ENCODE measurements around the gene AKAP7.
"Not testable (repeated sequence)": the region's sequence is repeated elsewhere in the genome, so short reads cannot be mapped to it uniquely, and the experiment has no call there.

Gene AKAP7

DNA sequence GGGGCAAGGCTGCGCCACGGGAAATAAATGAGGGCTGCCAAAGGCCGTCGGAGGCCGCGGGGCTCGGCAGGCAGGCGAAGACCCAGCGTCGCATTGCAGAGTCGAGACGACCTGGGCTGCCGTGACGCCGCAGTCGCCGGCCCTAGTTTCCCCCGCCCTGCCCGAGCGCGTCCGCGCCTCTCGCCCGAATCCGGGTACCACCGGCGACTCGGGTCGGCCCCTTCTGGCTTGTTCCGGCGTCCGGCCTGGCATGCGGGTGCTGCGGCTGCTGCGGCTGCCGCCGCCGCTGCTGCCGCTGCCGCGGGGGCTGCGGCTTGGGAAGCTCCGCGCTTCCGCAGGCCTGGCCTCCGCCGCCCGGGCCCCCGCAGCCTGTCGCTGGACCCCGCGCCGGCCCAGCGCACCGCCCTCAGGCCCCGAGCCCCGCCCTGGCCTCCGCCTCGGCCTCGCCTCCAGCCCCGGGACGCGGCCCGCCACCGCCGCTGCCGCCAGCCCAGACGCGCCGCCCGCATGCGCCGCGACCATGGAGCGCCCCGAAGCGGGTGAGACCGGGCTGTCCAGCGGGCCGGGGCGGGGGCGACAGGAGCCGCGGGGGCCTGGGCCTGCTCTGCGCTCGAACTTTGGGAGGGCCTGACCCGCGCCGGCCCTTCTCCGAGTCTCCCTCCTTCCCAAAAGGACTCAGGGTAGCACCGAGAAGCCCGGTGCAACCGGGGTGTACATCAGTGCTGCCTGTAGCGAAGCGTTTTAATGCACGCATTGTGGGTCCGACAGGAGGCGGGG is at the start of gene AKAP7:
AKAP7 (plus strand) TSS at position 224 of the 777 bp plus-strand sequence; CDS start at position 521, 297 bp downstream.
- DNase-seq: peak; percentile 6

DNA sequence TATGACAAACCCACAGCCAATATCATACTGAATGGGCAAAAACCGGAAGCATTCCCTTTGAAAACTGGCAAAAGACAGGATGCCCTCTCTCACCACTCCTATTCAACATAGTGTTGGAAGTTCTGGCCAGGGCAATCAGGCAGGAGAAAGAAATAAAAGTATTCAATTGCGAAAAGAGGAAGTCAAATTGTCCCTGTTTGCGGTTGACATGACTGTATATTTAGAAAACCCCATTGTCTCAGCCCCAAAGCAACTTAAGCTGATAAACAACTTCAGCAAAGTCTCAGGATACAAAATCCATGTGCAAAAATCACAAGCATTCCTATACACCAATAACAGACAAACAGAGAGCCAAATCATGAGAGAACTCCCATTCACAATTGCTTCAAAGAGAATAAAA is 44.9 kb upstream of the AKAP7 start:
- not testable (repeated sequence) for DNase-seq

DNA sequence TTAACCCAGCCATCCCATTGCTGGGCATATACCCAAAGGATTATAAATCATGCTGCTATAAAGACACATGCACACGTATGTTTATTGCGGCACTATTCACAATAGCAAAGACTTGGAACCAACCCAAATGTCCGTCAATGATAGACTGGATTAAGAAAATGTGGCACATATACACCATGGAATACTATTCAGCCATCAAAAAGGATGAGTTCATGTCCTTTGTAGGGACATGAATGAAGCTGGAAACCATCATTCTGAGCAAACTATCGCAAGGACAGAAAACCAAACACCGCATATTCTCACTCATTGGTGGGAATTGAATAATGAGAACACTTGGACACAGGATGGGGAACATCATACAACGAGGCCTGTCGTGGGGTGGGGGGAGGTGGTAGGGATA is 43.3 kb upstream of the AKAP7 start:
- DNase-seq: not testable (repeated sequence)

DNA sequence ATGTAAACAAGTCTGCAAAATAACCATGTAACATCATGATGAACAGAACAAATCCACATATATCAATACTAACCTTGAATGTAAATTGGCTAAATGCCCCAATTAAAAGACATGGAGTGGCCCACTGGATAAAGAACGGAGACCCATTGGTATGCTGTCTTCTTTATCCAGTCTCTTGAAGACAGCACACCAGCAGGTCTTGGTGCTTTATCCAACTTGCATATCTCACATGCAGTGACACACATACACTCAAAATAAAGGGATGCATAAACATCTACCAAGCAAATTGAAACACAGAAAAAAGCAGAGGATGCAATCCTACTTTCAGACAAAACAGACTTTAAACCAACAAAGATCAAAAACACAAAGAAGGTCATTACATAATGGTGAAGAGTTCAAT is 41.9 kb upstream of the AKAP7 start:
- DNase-seq: no peak

DNA sequence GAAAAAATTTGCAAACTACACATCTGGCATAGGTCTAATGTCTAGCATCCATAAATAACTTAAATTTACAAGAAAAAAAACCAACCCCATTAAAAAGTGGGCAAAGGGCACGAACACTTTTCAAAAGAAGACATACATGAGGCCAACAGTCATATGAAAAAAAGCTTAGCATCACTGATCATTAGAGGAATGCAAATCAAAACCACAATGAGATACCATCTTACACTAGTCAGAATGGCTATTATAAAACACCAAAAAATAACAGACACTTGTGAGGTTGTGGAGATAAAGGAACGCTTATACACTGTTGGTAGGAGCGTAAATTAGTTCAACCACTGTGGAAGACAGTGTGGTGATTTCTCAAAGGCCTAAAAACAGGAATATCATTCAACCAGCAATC is 38.5 kb upstream of the AKAP7 start:
- no peak for DNase-seq

DNA sequence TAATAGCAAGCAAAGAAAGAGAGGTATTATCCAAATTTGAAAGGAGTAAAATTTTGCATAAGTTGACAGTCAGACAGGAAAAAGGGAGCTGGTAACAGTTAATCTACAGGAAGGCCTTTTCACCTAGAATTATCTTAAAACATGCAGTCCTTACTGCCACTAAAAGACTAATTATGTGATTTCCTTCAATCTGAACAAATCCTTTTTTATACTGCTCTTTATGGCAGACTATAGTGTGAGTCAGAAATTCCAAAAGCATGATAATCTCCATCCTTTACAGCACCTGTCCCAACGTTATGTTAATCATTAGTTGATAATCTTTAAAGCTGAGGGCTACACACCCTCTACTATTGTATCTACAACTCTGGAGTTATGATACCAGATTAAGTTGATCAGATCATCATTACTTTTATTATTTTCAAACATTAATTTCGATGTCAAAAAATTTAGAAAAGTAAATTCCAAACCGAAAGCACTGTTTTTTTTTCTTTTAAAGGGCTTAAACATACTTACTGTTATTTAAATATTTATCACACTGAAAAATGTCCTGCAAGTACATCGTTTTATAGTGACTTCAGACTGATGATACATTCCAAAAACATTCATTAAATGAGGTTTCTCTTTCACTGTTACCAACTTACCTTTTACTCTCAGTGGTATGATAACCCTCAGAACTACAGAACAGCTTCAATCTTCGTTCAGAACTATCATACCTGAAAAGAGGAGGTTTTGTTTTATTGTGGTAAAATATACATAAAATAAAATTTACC is 33.2 kb upstream of the AKAP7 start:
- no peak for DNase-seq

DNA sequence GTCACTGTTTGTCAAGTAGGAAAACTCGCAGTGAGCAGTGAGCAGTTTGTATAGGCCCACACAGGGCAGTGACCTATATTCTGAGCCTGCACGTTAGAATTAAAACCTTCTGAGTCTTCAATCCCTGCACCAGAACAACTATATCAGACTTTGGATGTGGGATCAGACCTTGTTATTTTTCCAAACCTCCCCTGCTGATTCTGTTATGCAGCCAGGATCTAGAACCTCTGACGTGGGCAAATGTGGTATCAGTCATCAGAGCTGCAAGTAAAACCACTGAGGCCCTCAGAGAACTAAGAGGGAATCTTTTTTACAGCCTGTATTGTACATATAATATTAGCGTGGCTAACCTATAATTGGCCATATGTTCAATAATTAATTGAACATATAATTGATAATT is 32.0 kb upstream of the AKAP7 start:
- no peak for DNase-seq

DNA sequence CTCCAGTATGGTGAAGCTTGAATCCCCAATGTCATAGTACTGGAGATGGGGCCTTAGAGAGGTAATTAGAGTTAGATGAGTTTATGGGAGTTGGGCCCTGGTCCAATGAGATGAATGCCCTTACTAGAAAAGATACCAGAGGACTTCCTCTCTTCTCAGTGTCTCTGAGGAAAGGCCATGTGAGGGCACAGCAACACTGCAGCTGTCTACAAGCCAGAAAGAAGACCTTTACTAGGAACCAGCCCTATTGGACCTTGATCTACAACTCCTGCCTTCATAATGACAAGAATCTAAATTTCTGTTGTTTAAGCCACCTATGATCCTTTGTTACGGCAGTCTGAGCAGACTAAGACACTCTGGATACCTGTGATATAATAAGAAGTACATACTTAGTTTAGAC is 31.4 kb upstream of the AKAP7 start:
- DNase-seq: no peak

DNA sequence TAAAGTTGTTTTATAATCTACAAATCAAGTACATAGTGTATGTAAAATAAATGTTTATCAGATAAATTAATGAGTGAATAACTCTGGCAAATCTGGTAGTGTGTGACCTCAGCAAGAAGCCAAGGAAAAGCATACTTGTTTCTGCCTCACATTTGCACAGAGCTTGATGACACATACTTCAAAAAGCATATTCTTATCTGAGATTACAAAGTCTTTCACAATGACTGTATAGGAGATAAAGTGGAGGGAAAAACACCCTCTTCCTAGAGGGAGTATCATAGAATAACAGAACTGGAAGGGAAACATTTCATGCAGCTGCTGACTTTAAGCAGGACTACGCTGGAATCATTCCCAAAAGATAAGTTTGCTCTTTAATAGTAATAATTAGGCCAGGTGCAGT is 28.1 kb upstream of the AKAP7 start:
- no peak for DNase-seq

DNA sequence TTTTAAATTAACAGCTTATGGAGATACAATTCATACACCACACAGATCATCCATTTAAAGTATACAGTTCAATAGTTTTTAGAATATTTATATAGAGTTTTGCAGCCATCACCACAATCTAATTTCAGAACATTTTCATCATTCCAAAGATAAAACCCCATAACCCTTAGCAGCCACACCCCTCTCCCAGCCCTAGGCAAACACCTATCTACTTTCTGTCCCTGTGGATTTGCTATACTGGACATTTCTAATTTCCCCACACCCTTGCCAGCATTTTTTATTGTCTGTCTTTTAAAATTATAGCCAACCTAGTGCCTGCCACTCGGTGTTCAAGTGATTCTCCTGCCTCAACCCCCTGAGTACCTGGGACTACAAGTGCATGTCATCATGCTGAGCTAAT is 23.0 kb upstream of the AKAP7 start:
- no peak for DNase-seq

DNA sequence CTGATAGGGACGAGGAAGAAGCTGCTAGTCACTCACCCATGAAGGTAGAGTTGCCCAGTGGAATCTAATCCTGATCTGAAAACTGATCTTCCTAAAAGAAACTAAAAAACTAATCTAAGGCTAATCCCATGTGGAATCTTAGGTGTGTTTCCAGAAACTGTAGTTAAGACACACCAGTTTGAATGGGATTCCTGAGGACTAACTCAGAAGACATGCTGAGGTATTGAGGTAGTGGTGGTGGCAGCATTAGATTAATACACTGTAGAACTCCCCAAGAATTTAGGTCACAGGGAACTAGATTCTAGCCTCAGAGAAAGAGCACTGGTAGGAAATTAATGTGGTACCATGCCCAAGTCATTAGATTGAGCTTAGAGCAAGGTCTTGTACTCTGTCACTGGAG is 19.6 kb upstream of the AKAP7 start:
- DNase-seq: no peak

DNA sequence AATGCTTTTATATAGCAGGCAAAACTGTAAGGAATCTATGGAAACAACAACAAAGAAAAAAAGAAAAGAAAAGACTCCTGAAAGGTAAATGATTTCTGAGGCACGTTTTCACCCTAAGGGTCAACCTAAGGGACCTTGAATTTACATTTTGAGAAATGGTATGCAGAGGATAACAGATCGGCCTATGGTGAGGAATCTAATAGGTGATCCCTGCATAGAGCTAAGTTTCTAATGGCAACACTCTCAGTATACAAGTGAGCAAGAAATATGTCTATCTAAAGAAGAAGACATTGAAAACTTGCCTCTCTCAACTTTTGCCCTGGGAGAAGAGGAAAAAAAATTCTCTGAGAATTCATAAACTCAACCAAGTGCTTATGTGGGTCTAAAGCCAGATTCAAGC is 18.9 kb upstream of the AKAP7 start:
- DNase-seq: no peak

DNA sequence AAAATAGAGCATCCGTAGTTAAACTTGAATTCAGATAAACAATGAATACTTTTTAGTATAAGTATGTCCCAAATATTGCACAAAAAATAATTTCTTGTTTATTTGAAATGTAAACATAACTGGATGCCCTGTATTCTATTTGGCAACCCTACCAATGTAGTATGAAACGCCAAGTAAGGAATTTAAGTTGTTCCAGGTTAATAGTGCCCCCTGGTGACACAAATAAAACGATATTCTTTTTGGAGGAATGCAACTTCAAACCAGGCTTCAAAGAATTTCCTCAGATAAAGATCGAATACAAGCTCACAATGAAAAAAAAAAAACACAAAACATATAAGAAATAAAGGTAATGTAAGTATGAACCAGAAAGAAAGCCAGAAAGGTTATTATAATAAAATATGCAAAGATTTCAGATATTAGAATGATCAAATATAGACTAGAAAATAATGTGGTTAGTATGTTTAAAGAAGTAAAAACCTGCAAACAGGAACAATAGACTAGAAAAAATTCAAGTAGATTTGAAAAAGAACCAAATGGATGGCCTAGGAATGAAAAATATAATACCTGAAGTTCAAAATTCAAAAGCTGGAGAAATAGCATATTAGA is 18.4 kb upstream of the AKAP7 start:
- DNase-seq: no peak

DNA sequence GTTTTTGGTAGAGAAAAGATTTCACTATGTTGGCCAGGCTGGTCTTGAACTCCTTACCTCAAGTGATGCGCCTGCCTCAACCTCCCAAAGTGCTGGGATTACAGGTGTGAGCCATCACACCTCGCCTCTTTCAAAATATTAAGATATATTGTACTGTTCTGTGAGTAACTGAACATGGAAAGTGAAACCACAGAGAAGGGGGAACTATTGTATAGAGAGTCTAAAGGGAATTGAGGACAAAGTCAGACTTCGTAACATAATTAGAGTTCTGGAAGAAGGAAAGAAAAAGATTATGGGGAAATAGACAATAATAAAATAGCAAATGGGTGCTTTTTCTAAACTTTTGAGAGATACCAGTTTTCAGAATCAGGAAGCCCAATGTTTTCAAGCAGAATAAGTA is 17.4 kb upstream of the AKAP7 start:
- no peak for DNase-seq

DNA sequence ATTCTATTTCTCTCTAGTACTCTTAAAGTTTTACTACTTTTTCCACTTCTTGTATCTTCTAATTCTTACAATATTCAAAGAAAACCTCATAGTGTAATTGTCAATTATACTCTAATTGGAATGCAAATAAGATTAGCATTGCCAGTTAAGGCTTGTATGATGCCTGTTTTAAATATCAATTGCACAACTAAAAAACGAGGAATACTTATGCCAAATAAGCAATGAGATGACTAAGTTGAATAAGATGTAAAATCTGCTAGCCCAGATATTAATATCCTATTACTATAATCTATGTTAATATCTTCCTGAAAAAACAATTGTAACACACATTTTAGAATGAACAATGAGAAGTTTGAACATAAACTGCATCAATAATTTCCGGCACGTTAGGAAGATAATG is 13.3 kb upstream of the AKAP7 start:
- no peak for DNase-seq

DNA sequence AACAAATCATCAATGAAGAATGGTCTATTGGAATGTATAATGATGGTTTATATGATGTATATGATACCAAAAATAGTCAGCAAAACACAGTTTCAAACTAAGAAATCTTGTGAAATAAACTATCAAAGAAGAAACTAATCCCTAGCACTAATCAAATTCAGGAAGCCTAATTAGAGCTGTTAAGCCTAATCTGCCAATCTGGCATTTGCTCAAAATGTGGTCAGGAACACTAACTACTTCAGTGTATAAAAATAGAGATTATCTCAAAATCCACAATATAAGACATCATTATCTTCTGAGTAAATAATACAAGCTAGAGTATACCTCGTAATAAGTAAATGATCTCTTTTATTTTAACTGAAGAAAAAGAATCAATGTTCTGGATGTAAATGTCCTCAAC is 12.8 kb upstream of the AKAP7 start:
- DNase-seq: no peak

DNA sequence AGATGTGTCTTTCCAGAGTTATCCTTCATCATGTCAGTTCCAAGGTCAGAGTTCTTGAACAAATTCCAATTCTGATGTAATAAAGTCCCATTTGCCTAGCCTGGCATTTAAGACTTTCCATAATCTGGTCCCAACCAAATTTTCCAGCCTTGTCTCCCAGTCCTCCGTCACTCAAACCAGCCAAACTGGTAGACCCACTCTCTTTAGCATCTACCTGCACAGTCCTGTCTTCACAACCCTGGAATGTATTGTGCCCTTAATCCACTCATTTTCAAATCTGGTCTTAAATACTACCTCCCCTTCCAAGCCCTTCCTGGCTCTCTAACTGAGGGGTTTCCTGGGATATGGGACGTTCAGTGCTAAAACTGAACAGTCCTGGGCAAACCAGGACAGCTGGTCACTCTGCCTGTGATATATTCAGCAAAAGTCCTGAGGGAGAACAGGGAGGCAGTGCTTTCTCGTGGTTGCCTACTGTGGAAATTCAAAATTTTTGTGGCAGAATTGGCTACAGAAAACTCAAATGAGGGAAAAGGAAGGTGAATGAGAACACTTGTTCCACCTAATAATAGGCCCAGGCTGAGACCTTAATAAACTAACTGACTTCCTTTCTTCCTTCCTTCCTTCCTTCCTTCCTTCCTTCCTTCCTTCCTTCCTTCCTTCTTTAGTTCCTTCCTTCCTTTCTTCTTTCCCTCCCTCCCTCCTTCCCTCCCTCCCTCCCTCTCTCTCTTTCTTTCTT is 10.8 kb upstream of the AKAP7 start:
- DNase-seq: no peak

DNA sequence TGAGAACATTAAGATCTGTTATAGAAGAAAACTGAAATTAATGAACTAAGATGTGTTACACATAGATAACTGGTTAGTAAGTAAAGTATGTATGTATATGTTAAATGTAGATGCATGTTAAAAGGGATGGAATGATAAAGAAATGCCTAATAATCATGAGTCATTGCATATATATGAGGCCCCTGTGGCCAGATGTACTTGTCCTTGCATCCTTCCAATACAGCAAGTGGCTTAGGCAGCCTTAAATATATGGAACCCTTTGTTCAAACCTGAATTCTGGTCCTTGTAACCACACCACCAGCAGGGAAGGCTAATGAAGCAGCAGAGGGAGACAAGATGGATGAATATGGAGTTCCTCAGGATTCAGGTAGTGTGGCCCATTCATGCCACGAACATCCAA is 9.8 kb upstream of the AKAP7 start:
- no peak for DNase-seq

DNA sequence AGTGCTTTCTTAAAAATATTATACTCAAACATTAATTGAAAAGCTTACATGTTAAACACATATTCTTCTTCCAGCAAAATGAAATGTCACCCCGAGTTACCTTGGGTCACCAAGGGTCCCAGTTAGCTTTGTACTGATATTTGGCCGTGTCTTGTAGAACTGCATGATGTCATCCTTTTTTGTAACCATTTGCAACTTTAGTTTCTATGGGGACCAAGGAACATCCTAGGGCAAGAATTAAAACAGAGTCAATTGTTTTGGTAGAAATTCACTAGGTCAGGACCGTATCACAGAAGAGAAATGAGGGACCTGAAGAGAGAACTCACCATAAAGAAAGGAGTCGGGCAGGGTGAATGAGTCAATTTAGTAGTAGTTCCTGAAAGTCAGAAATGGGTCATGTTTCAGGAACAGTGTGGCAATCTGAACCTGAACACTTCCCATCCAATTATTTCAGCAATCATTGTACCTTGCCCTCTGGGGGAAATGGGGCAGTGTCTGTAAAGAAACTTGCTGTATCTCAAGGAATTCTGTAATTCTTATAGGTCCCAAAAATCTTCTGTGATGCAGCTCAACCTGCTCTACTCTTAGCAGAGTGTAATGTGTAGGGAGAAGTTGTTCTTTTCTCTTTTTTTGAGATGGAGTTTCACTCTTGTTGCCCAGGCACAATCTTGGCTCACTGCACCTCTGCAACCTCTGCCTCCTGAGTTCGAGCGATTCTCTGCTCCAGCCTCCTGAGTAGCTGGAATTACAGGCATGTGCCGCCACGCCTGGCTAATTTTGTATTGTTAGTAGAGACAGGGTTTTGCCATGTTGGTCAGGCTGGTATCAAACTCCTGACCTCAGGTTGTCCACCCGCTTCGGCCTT is 5.3 kb upstream of the AKAP7 start:
- no peak for DNase-seq

DNA sequence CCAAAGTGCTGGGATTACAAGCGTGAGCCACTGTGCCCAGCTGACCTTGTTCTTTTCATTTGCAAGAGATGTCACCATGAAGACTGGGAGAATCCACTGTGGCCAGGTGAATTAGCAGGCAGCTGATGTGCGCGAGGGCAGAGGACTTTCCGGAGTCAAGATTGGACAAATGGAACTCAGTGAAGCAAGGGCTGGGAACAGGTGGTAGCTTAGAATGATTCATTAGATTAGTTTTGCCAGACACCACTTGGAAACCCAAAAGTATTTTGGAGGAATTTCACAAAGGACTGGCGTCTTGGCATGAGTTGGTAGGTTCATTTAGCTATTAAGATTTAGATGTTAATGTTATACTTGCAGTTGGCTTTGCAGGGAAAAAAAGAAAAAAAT is 4.7 kb upstream of the AKAP7 start:
- no peak for DNase-seq

DNA sequence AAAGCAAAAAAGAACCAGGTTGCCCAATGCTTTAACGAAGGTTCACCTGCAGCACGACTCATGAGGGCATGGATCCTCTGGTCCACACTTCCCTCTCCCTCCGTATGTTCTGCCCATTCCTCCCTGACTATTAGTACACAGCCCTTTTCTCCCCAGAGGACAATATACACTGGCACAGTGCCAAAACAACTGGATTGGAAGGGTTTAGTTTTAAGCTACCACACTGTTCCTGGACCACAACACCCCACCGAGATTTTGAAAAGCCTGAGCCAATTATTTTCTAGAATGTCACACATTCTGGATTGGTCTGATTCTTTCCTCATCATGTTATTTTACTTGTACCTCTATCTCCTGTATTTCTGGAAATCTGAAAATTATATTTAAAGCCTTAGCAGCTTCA is 2.9 kb upstream of the AKAP7 start:
- no peak for DNase-seq

DNA sequence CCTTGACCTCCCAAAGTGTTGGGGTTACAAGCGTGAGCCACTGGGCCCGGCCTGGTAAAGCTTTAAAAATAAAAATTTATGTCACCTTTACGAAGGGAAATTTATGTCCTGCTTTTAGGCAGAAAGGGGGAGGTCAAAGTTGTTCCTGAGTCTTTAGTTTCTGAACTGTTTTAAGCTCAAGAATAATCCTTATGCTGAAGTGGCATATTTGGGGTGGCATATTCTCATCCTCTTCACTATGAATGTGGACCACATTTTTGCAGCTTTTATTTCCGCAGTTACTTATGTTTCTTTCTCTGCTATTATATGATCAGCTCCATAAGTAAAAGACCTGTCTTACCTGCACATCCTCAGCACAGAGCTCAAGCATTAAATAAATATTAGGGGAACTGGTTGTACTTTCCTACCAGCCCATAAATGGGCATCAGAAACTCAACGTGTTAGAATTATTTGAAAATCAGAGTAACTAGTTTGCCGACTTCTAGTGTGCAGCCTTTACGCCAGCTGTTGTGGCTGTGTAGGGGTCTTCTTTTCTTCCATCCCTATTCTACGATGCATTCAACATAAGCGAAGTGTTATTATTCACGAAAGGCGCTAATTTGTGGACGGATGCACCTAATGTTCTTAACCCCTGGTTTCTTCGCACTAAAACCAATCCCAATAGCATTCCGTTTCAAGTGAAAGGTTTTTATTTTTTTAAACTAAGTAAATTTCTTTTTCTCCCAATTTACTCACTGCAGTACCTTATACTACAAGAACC is 867 bp upstream of the AKAP7 start:
- no peak for DNase-seq

All from DMS79 treated with DMSO at 0.1 percent for 48 hours (cell line).